GM19468 (cell line): ENCODE results near the gene NLN.
"Not testable (repeated sequence)": the region's sequence is repeated elsewhere in the genome, so short reads cannot be mapped to it uniquely, and the experiment has no call there.

Source experiments
- ATAC-seq: cut with Tn5 transposase; IDR thresholded peaks from one replicate; pipeline ENCODE4 v1.9.1; 2021; ENCODE audit warnings: mild to moderate bottlenecking, moderate library complexity, moderate number of reproducible peaks; ENCODE audit not compliant: unreplicated experiment; ENCODE audit errors: extremely low read depth

The NLN gene

GRCh38 chr5:65861830-65862241, 139.8 kb downstream of the NLN start:
- no peak for ATAC-seq

GRCh38 chr5:65862384-65862783, 140.4 kb downstream of the NLN start:
- no peak for ATAC-seq

- ATAC-seq: no peak
Measured at GRCh38 chr5:65863747-65864146, 141.7 kb downstream of the NLN start.

- no peak for ATAC-seq
Measured at GRCh38 chr5:65866837-65867521, 145.0 kb downstream of the NLN start.

GRCh38 chr5:65867542-65868195, 145.7 kb downstream of the NLN start:
- ATAC-seq: no peak

- no peak for ATAC-seq
Measured at GRCh38 chr5:65868509-65868908, 146.5 kb downstream of the NLN start.

GRCh38 chr5:65871182-65871581, 149.2 kb downstream of the NLN start:
- ATAC-seq: no peak

- not testable (repeated sequence) for ATAC-seq
Measured at GRCh38 chr5:65871776-65872175, 149.8 kb downstream of the NLN start.

- ATAC-seq: no peak
Measured at GRCh38 chr5:65873181-65873750, 151.3 kb downstream of the NLN start.

GRCh38 chr5:65874241-65874640, 152.2 kb downstream of the NLN start:
- no peak for ATAC-seq

GRCh38 chr5:65876496-65876895, 154.5 kb downstream of the NLN start:
- no peak for ATAC-seq

GRCh38 chr5:65876970-65877369, 155.0 kb downstream of the NLN start:
- ATAC-seq: no peak
